A673 (cell line): ENCODE measurements around the gene ZNF506. TPM values are rescaled to one million over a fixed set of nuclear protein-coding genes. Genes with fewer than 3 reads are reported as not detected.

Experiments used
- BruUV-seq: library from RNA; stranded (reverse); fragments of 400-500 nt; replicated peaks from 2 replicates; lab custom pipeline; 2021; lab: Mats Ljungman, UMichigan
- CTCF ChIA-PET: fragments of 300-600 bp; sonication (Branson Sonifier 250); formaldehyde crosslinking; loops from one replicate; lab custom pipeline; 2022; ENCODE audit warnings: antibody characterized with exemption; lab: Charles Lee
- POLR2A ChIA-PET: fragments of 300-600 bp; sonication (Branson Sonifier 250); formaldehyde crosslinking; loops from one replicate; lab custom pipeline; 2022; ENCODE audit warnings: antibody characterized with exemption; ENCODE audit not compliant: low non-redundant PET; lab: Charles Lee
- DNase-seq: peaks from one replicate; pipeline ENCODE4 v3.0.0-alpha.2; 2015; ENCODE audit warnings: low spot score
- H3K27ac ChIP-seq: fragments of 200-600 bp; sonication (generic); 2 replicates; pipeline ENCODE4 v1.5.1; 2016; ENCODE audit warnings: mixed run types, low read depth, mild to moderate bottlenecking, mixed read lengths, antibody characterized with exemption, low read length; ENCODE audit not compliant: poor library complexity, severe bottlenecking
- H3K27me3 ChIP-seq: fragments of 200-600 bp; sonication (generic); replicated peaks from 2 replicates; pipeline ENCODE4 v1.6.1; 2017; ENCODE audit warnings: mixed run types, low read depth, mild to moderate bottlenecking, mixed read lengths, antibody characterized with exemption, low read length; ENCODE audit not compliant: insufficient read depth, poor library complexity
- H3K36me3 ChIP-seq: fragments of 200-600 bp; sonication (generic); 2 replicates; pipeline ENCODE4 v1.6.1; 2016; ENCODE audit warnings: mixed run types, mild to moderate bottlenecking, mixed read lengths, antibody characterized with exemption, low read length; ENCODE audit not compliant: insufficient read depth, poor library complexity, severe bottlenecking
- H3K4me1 ChIP-seq: fragments of 200-600 bp; sonication (generic); 2 replicates; pipeline ENCODE4 v1.6.1; 2017; ENCODE audit warnings: mixed run types, mild to moderate bottlenecking, mixed read lengths, antibody characterized with exemption, low read length; ENCODE audit not compliant: insufficient read depth, poor library complexity, severe bottlenecking
- H3K4me3 ChIP-seq: fragments of 200-600 bp; sonication (generic); 2 replicates; pipeline ENCODE4 v1.5.1; 2016; ENCODE audit warnings: low read depth, mixed run types, mild to moderate bottlenecking, mixed read lengths, low read length; ENCODE audit not compliant: poor library complexity, severe bottlenecking
- H3K9me3 ChIP-seq: fragments of 200-600 bp; sonication (generic); 2 replicates; pipeline ENCODE4 v1.6.1; 2016; ENCODE audit warnings: mixed run types, low read depth, mild to moderate bottlenecking, mixed read lengths, antibody characterized with exemption, low read length; ENCODE audit not compliant: poor library complexity, severe bottlenecking
- CTCF ChIP-seq: fragments of 300-800, 200-600 bp; sonication (generic); conservative IDR thresholded peaks from 2 replicates; pipeline ENCODE4 v1.5.1; 2017; ENCODE audit warnings: low read depth, mild to moderate bottlenecking, antibody characterized with exemption, low read length, moderate library complexity, mixed read lengths
- EZH2 ChIP-seq: fragments of 200-600 bp; sonication (generic); IDR thresholded peaks from 2 replicates; pipeline ENCODE4 v1.6.1; 2017; ENCODE audit warnings: borderline replicate concordance, low read depth, mild to moderate bottlenecking, mixed read lengths, antibody characterized with exemption, low read length; ENCODE audit not compliant: poor library complexity, severe bottlenecking
- intact Hi-C: fragments of 100-400 bp; cut with micrococcal nuclease; formaldehyde crosslinking; loops from one replicate; pipeline ENCODE4 v1.10.0; 2022; ENCODE audit not compliant: unreplicated experiment
- total RNA-seq: library from RNA; stranded (reverse); gene quantifications from 2 replicates; pipeline ENCODE4 v1.2.3, GENCODE V29; 2021

ZNF506 gene
- total RNA-seq, 1 experiment from 2014 or later: 14.7 TPM

- TF ChIP-seq CTCF (no peak), EZH2 (no peak)
- CTCF ChIA-PET: no interaction called here
Measured at GRCh38 chr19:19748249-19748938, 73.2 kb downstream of the ZNF506 start.

GRCh38 chr19:19747357-19748220 lies 74.0 kb downstream of the ZNF506 start:
- Histone ChIP-seq H3K9me3 (no peaks in the 10 kb centered on the region), H3K4me1 (no peaks in the 10 kb centered on the region), H3K36me3 (no peaks in the 10 kb centered on the region), H3K27me3 (no peaks in the 10 kb centered on the region), H3K4me3 (no peak overlapping the region), H3K27ac (no peak overlapping the region)
- BruUV-seq: no TSS peak
- DNase-seq: no peak
- ChIA-PET POLR2A (no interaction called here), CTCF (no interaction called here)
- TF ChIP-seq EZH2: no peak
- no peak for TF ChIP-seq CTCF
- intact Hi-C loops: no loop called here

More at GRCh38 chr19:19748249-19748938, 73.2 kb downstream of the ZNF506 start:
- no TSS peak for BruUV-seq
- H3K27ac ChIP-seq: no peak overlapping the region
- no peak overlapping the region for H3K4me3 ChIP-seq
- intact Hi-C loops: no loop called here
- POLR2A ChIA-PET: no interaction called here
- no peaks in the 10 kb centered on the region for H3K4me1 ChIP-seq
- H3K9me3 ChIP-seq: no peaks in the 10 kb centered on the region
- no peaks in the 10 kb centered on the region for H3K36me3 ChIP-seq
- DNase-seq: no peak
- H3K27me3 ChIP-seq: no peaks in the 10 kb centered on the region

GRCh38 chr19:19746286-19747213 lies 75.0 kb downstream of the ZNF506 start:
- no peaks in the 10 kb centered on the region for H3K9me3 ChIP-seq
- TF ChIP-seq EZH2 (no peak), CTCF (no peak)
- no peaks in the 10 kb centered on the region for H3K27me3 ChIP-seq
- BruUV-seq: no TSS peak
- ChIA-PET POLR2A (no interaction called here), CTCF (no interaction called here)
- no peaks in the 10 kb centered on the region for H3K4me1 ChIP-seq
- intact Hi-C loops: no loop called here
- H3K36me3 ChIP-seq: no peaks in the 10 kb centered on the region
- H3K4me3 ChIP-seq: no peak overlapping the region
- DNase-seq: no peak
- H3K27ac ChIP-seq: no peak overlapping the region
